H1 (cell line): Measurements from ENCODE around the gene PTPRJ. TPM values are rescaled to one million over a fixed set of nuclear protein-coding genes. Genes with fewer than 3 reads are reported as not detected.

Experiments
- CTCF ChIA-PET: fragments of 300-600 bp; sonication (Branson Sonifier 250); formaldehyde crosslinking; loops from one replicate; lab custom pipeline; 2021; ENCODE audit not compliant: partially characterized antibody; lab: Charles Lee
- POLR2A ChIA-PET: fragments of 300-600 bp; sonication (Branson Sonifier 250); formaldehyde crosslinking; loops from one replicate; lab custom pipeline; 2021; ENCODE audit warnings: inconsistent platforms; ENCODE audit not compliant: partially characterized antibody; lab: Charles Lee
- DNase-seq, 2 experiments: peaks; one replicate each; pipeline versions ENCODE4 v3.0.0 to v3.0.0-alpha.2; 2010 to 2022; ENCODE audit warnings: low spot score in 2 of 2, low read depth in 1 of 2, mixed read lengths in 1 of 2
- FAIRE-seq: peaks from 2 replicates; lab custom pipeline; 2011; peaks lifted over from hg19 to GRCh38; lab: Jason Lieb, UNC
- H2AFZ ChIP-seq: 2 replicates; pipeline ENCODE4 v1.8.1; 2012; ENCODE audit warnings: low read length, inconsistent platforms
- H2AK5ac ChIP-seq: 2 replicates; pipeline ENCODE4 v1.6.1; 2013; ENCODE audit warnings: low read depth, low read length
- H2BK120ac ChIP-seq: replicated peaks from 2 replicates; pipeline ENCODE3; 2013; ENCODE audit warnings: low read depth, low read length, inconsistent platforms
- H2BK12ac ChIP-seq: 2 replicates; pipeline ENCODE4 v1.6.1; 2013; ENCODE audit warnings: low read depth, low read length
- H2BK15ac ChIP-seq: 2 replicates; pipeline ENCODE4 v1.6.1; 2013; ENCODE audit warnings: low read length
- H2BK20ac ChIP-seq: 2 replicates; pipeline ENCODE4 v1.6.1; 2013; ENCODE audit warnings: low read length
- H2BK5ac ChIP-seq: 2 replicates; pipeline ENCODE4 v1.6.1; 2013; ENCODE audit warnings: low read depth, low read length
- H3K14ac ChIP-seq: 2 replicates; pipeline ENCODE4 v1.6.1; 2013; ENCODE audit warnings: inconsistent platforms; ENCODE audit not compliant: insufficient read length
- H3K18ac ChIP-seq: 2 replicates; pipeline ENCODE4 v1.6.1; 2013; ENCODE audit warnings: low read length; ENCODE audit errors: extremely low read depth
- H3K23ac ChIP-seq: 2 replicates; pipeline ENCODE4 v1.6.1; 2013; ENCODE audit warnings: inconsistent platforms; ENCODE audit not compliant: insufficient read length
- H3K23me2 ChIP-seq: 2 replicates; pipeline ENCODE4 v1.6.1; 2013; ENCODE audit warnings: low read depth, low read length
- H3K27ac ChIP-seq: 2 replicates; pipeline ENCODE4 v1.6.1; 2011; ENCODE audit warnings: low read depth, low read length, inconsistent platforms
- H3K27me3 ChIP-seq, 4 experiments: replicated peaks in 1 of 4; 1 replicate in 1 of 4; 2 replicates in 3 of 4; pipeline versions ENCODE4 v1.6.1 to v1.8.1; 2011 to 2013; ENCODE audit warnings: low read length in 3 of 4, mild to moderate bottlenecking in 3 of 4, inconsistent platforms in 2 of 4, mixed read lengths in 2 of 4, moderate library complexity in 1 of 4; ENCODE audit not compliant: control insufficient read depth in 3 of 4, insufficient read depth in 3 of 4; ENCODE audit errors: extremely low read depth in 1 of 4
- H3K36me3 ChIP-seq, 4 experiments: 2 replicates each; pipeline versions ENCODE4 v1.6.1 to v1.8.1; 2011 to 2013; ENCODE audit warnings: mild to moderate bottlenecking in 4 of 4, low read length in 3 of 4, moderate library complexity in 2 of 4, control low read depth in 1 of 4, inconsistent platforms in 1 of 4; ENCODE audit not compliant: insufficient read depth in 4 of 4, control insufficient read depth in 2 of 4
- H3K4ac ChIP-seq: replicated peaks from 2 replicates; pipeline ENCODE3; 2013; ENCODE audit warnings: low read length, low read depth, mixed read lengths, inconsistent platforms; ENCODE audit not compliant: insufficient read length
- H3K4me1 ChIP-seq, 4 experiments: replicated peaks in 1 of 4; 1 replicate in 1 of 4; 2 replicates in 3 of 4; pipeline versions ENCODE4 v1.6.1 to v1.8.1; 2011 to 2013; ENCODE audit warnings: low read length in 3 of 4, inconsistent platforms in 2 of 4, mixed read lengths in 1 of 4; ENCODE audit not compliant: insufficient read depth in 4 of 4, control insufficient read depth in 3 of 4
- H3K4me2 ChIP-seq, 2 experiments: 2 replicates each; pipeline versions ENCODE4 v1.6.1 to v1.8.1; 2011 to 2013; ENCODE audit warnings: low read depth in 2 of 2, low read length in 2 of 2, control low read depth in 1 of 2, inconsistent platforms in 1 of 2, mild to moderate bottlenecking in 1 of 2; ENCODE audit not compliant: insufficient read depth in 1 of 2
- H3K4me3 ChIP-seq, 4 experiments: fragments of 200-600, 300-600 bp in 1 of 4; sonication (generic), shearing (Covaris generic), sonication (Bioruptor Twin) in 1 of 4; 2 replicates each; pipeline versions ENCODE4 v1.5.1 to v1.8.1; 2011 to 2016; ENCODE audit warnings: low read length in 4 of 4, low read depth in 3 of 4, control low read depth in 2 of 4, inconsistent platforms in 2 of 4, mild to moderate bottlenecking in 2 of 4, mixed read lengths in 1 of 4, moderate library complexity in 1 of 4; ENCODE audit not compliant: insufficient read depth in 2 of 4; ENCODE audit errors: extremely low read depth in 1 of 4
- H3K56ac ChIP-seq: replicated peaks from 2 replicates; pipeline ENCODE3; 2013; ENCODE audit warnings: low read depth, mild to moderate bottlenecking, mixed read lengths, low read length, inconsistent platforms; ENCODE audit not compliant: insufficient read length
- H3K79me1 ChIP-seq: 2 replicates; pipeline ENCODE4 v1.6.1; 2013; ENCODE audit warnings: low read depth, low read length, control low read depth
- H3K79me2 ChIP-seq, 2 experiments: 2 replicates each; pipeline versions ENCODE4 v1.6.1 to v1.8.1; 2012 to 2013; ENCODE audit warnings: low read length in 2 of 2, mild to moderate bottlenecking in 2 of 2, inconsistent platforms in 1 of 2; ENCODE audit not compliant: insufficient read depth in 2 of 2, control insufficient read depth in 1 of 2
- H3K9ac ChIP-seq, 4 experiments: replicated peaks in 1 of 4; 1 replicate in 1 of 4; 2 replicates in 3 of 4; pipeline versions ENCODE4 v1.6.1 to v1.8.1; 2011 to 2013; ENCODE audit warnings: low read depth in 3 of 4, low read length in 3 of 4, control low read depth in 2 of 4, mild to moderate bottlenecking in 2 of 4, moderate library complexity in 2 of 4, inconsistent platforms in 1 of 4; ENCODE audit errors: extremely low read depth in 1 of 4
- H3K9me3 ChIP-seq, 2 experiments: 2 replicates each; pipeline versions ENCODE4 v1.6.1 to v1.8.1; 2012 to 2013; ENCODE audit warnings: mild to moderate bottlenecking in 2 of 2, moderate library complexity in 2 of 2, control low read depth in 1 of 2, inconsistent platforms in 1 of 2, low read depth in 1 of 2, low read length in 1 of 2, mixed read lengths in 1 of 2; ENCODE audit not compliant: insufficient read depth in 2 of 2
- H4K20me1 ChIP-seq, 2 experiments: replicated peaks in 1 of 2; 2 replicates each; pipeline versions ENCODE3 to v1.8.1; 2011 to 2013; ENCODE audit warnings: inconsistent platforms in 2 of 2, low read length in 2 of 2, mild to moderate bottlenecking in 1 of 2; ENCODE audit not compliant: insufficient read depth in 2 of 2, control insufficient read depth in 1 of 2
- H4K5ac ChIP-seq: 2 replicates; pipeline ENCODE4 v1.6.1; 2013; ENCODE audit warnings: low read length, low read depth, mixed read lengths, inconsistent platforms; ENCODE audit not compliant: insufficient read length
- H4K8ac ChIP-seq: 2 replicates; pipeline ENCODE4 v1.8.0; 2013; ENCODE audit warnings: mild to moderate bottlenecking, moderate library complexity, low read length, inconsistent platforms; ENCODE audit not compliant: insufficient read depth; ENCODE audit errors: extremely low read depth
- H4K91ac ChIP-seq: replicated peaks from 2 replicates; pipeline ENCODE3; 2013; ENCODE audit warnings: low read length, mixed read lengths, inconsistent platforms; ENCODE audit not compliant: insufficient read length
- BACH1 ChIP-seq: IDR thresholded peaks from 2 replicates; pipeline ENCODE4 v1.6.1; 2012; ENCODE audit warnings: low read length, improper control_type of control experiment
- EGR1 ChIP-seq: IDR thresholded peaks from 2 replicates; pipeline ENCODE4 v1.6.1; 2011; ENCODE audit warnings: low read depth, low read length, borderline replicate concordance
- EZH2 ChIP-seq: fragments of 200-600 bp; sonication (generic); IDR thresholded peaks from 2 replicates; pipeline ENCODE4 v1.7.1; 2012; ENCODE audit warnings: low read depth, mild to moderate bottlenecking, moderate library complexity, low read length, inconsistent platforms; ENCODE audit not compliant: severe bottlenecking
- FOSL1 ChIP-seq: IDR thresholded peaks from 2 replicates; pipeline ENCODE4 v1.6.1; 2011; ENCODE audit warnings: mild to moderate bottlenecking, low read depth, low read length, moderate library complexity; ENCODE audit not compliant: insufficient read depth
- JUND ChIP-seq: IDR thresholded peaks from 2 replicates; pipeline ENCODE4 v1.6.1; 2011; ENCODE audit warnings: mild to moderate bottlenecking, improper control_type of control experiment, low read length
- MAFK ChIP-seq: IDR thresholded peaks from 2 replicates; pipeline ENCODE4 v1.6.1; 2012; ENCODE audit warnings: low read depth, mild to moderate bottlenecking, improper control_type of control experiment, low read length
- POLR2A ChIP-seq, 2 experiments: IDR thresholded peaks; 1 replicate in 1 of 2; 2 replicates in 1 of 2; pipeline ENCODE4 v1.6.1; 2011; ENCODE audit warnings: low read depth in 2 of 2, low read length in 2 of 2, mild to moderate bottlenecking in 2 of 2; ENCODE audit errors: control extremely low read depth in 1 of 2
- POU5F1 ChIP-seq: IDR thresholded peaks from 2 replicates; pipeline ENCODE4 v1.6.1; 2011; ENCODE audit warnings: low read depth, mild to moderate bottlenecking, low read length, moderate library complexity
- RBBP5 ChIP-seq: IDR thresholded peaks from 2 replicates; pipeline ENCODE4 v1.7.1; 2012; ENCODE audit warnings: low read depth, mild to moderate bottlenecking, inconsistent platforms, low read length, moderate library complexity, borderline replicate concordance
- RNF2 ChIP-seq: fragments of 200-900, 300-1000 bp; sonication (generic); IDR thresholded peaks from 2 replicates; pipeline ENCODE4 v1.7.1; 2016; ENCODE audit warnings: borderline replicate concordance, low read depth, mild to moderate bottlenecking, antibody characterized with exemption, low read length; ENCODE audit not compliant: poor library complexity, severe bottlenecking; ENCODE audit errors: missing control alignments
- SIRT6 ChIP-seq: IDR thresholded peaks from one replicate; pipeline ENCODE4 v1.7.1; 2012; ENCODE audit warnings: low read length, inconsistent platforms
- SIX5 ChIP-seq: IDR thresholded peaks from 2 replicates; pipeline ENCODE4 v1.6.1; 2011; ENCODE audit warnings: mild to moderate bottlenecking, low read depth, low read length
- TAF7 ChIP-seq: optimal IDR thresholded peaks from 2 replicates; pipeline ENCODE3; 2011; ENCODE audit warnings: low read depth, mild to moderate bottlenecking, inconsistent platforms, low read length, moderate library complexity, borderline replicate concordance
- YY1 ChIP-seq: IDR thresholded peaks from 2 replicates; pipeline ENCODE4 v1.6.1; 2011; ENCODE audit warnings: low read depth, mild to moderate bottlenecking, low read length
- WGBS, 2 experiments: shearing (Covaris generic) in 1 of 2; methylation state at CpG; one replicate each; pipeline versions ENCODE4 v1.1.6 to v1.1.7; 2013 to 2015; ENCODE audit warnings: low lambda C conversion rate in 2 of 2, mixed read lengths in 2 of 2, inconsistent platforms in 1 of 2, low coverage in 1 of 2, missing lambda C conversion rate in 1 of 2; ENCODE audit not compliant: insufficient replicate concordance in 2 of 2, insufficient coverage in 1 of 2, insufficient read length in 1 of 2; ENCODE audit errors: extremely low coverage in 1 of 2, missing lambda C conversion rate in 1 of 2; 5-methylcytosine and 5-hydroxymethylcytosine counted together
- polyA plus RNA-seq, 7 experiments: library from polyadenylated mRNA; depleted of rRNA in 3 of 7; stranded (reverse) in 5 of 7; unstranded in 2 of 7; fragments of >200 nt in 5 of 7; fragments of 200-250 nt in 2 of 7; gene quantifications; 1 replicate in 5 of 7; 2 replicates in 1 of 7; 4 replicates in 1 of 7; pipeline versions ENCODE4 v1.2.1 to v1.2.3, GENCODE V29; 2011 to 2013; ENCODE audit warnings: missing spikeins in 2 of 7, mixed read lengths in 2 of 7
- total RNA-seq: library from RNA; stranded (reverse); fragmentation: NEBNext Ultra II Directional; extraction: Animal tissue kit (Norgen Biotek cat#: 25700); gene quantifications from 2 replicates; pipeline ENCODE4 v1.2.1, GENCODE V29; 2021

PTPRJ gene
- total and polyA plus RNA-seq, 2 of the 8 experiments (the other 6 are each of a cell fraction or from before 2014, with no cell fraction given), result 4.4 to 22.6 TPM

DNA sequence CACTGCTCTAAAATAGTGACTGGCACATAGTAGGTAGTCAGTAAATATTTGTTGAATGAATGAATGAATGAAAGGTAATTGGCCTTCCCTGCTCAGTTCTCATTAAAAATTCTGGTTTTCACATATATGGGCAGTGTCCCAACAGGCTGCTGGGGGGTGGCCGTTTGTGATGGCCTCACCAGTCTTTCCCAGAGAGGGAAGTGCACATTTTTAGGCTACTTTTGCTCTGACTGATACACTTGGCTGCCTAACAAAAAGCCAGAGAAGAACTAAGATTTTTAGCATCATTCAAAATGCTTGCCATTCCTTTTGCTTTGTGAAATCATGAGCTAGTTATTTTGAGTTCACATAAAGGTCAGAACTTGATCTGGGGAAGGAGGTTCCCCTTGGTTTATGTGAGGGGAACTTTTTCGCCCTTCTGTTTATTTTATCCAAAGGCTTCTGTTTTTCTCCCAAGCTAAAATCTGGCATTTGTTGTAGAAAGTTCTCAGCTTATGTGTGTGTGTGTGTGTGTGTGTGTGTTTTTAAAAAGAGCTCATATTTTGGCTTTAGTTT, 83.1 kb downstream of the PTPRJ start:
- Histone ChIP-seq H3K14ac (no peak overlapping the region), H3K79me2 (no peaks in the 10 kb centered on the region), H4K91ac (no peak overlapping the region), H4K20me1 (peaks cover 0 to 2% of the 10 kb centered on the region in 2 experiments), H2BK120ac (no peak overlapping the region), H2BK15ac (no peak overlapping the region), H3K23ac (no peak overlapping the region), H3K27ac (no peak overlapping the region), H4K8ac (no peak overlapping the region), H2BK5ac (no peak overlapping the region), H3K56ac (no peak overlapping the region), H2BK20ac (no peak overlapping the region), H2AK5ac (no peak overlapping the region), H3K27me3 (no peaks in the 10 kb centered on the region), H4K5ac (no peak overlapping the region), H3K9me3 (no peaks in the 10 kb centered on the region), H3K4me2 (no peak overlapping the region), H3K4me1 (peaks cover 0 to 5% (median 1%) of the 10 kb centered on the region in 4 experiments; a peak in 3 of 7 replicates), H3K18ac (no peak overlapping the region), H2AFZ (no peak overlapping the region), H3K79me1 (peaks cover 2% of the 10 kb centered on the region; the same call in 1 of the 2 replicates), H3K4ac (no peak overlapping the region), H3K23me2 (no peaks in the 10 kb centered on the region), H3K9ac (no peak overlapping the region), H2BK12ac (no peak overlapping the region), H3K4me3 (no peak overlapping the region), H3K36me3 (no peaks in the 10 kb centered on the region)
- CTCF ChIA-PET, result interaction anchor here (0.6 to 2.0 kb wide), 5 partner anchors 45 to 129 kb away, joined by 3 to 5 read pairs (median 4); no protein-coding TSS in a partner anchor
- no peak for DNase-seq
- FAIRE-seq, result no peak
- POLR2A ChIA-PET, result interaction anchor here (1.0 kb wide), 1 partner anchor 9 kb away, joined by 3 read pairs; no protein-coding TSS in a partner anchor
- 89% methylated on average over 2 of the region's 2 CpGs; no CpG with 5 or more reads in 1 of the 2 experiments for WGBS, 2 experiments
- TF ChIP-seq POU5F1, result no peak
- no peak for TF ChIP-seq SIX5
- TF ChIP-seq YY1, result no peak
- TF ChIP-seq BACH1, result no peak
- TF ChIP-seq JUND, result no peak
- no peak for TF ChIP-seq SIRT6
- TF ChIP-seq TAF7, result no peak
- no peak for TF ChIP-seq EGR1
- TF ChIP-seq RBBP5, result no peak
- no peak for TF ChIP-seq FOSL1
- no peak for TF ChIP-seq POLR2A (IDR thresholded peaks at IDR 0.05; ENCODE audit: control extremely low read depth in 1 of 2, low read depth in 2 of 2, low read length in 2 of 2)
- TF ChIP-seq RNF2, result no peak
- TF ChIP-seq EZH2, result no peak
- no peak for TF ChIP-seq MAFK
